Ovary (tissue), 9 donors: Measurements from ENCODE around the gene ADGRD1. TPM values are rescaled to one million over a fixed set of nuclear protein-coding genes. Genes with fewer than 3 reads are reported as not detected.

Experiments used
- DNase-seq, 5 donors: peaks; one replicate each; pipeline ENCODE4 v3.0.0-alpha.2; 2019 to 2020
- H3K27ac ChIP-seq, 2 donors: fragments of 200-600 bp; one replicate each; pipeline versions ENCODE4 v1.5.1 to v1.8.0; 2019 to 2022
- H3K27me3 ChIP-seq: fragments of 200-600 bp; one replicate; pipeline ENCODE4 v1.8.0; 2022
- H3K36me3 ChIP-seq: fragments of 200-600 bp; sonication (generic); one replicate; pipeline ENCODE4 v1.5.1; 2019
- H3K4me1 ChIP-seq: one replicate; pipeline ENCODE4 v1.8.1; 2013; ENCODE audit warnings: mild to moderate bottlenecking, moderate library complexity; ENCODE audit not compliant: insufficient read depth
- H3K4me3 ChIP-seq: fragments of 200-600 bp; sonication (generic); one replicate; pipeline ENCODE4 v1.5.1; 2017
- H3K9me3 ChIP-seq, 2 donors: fragments of 200-600 bp in 1 of 2; sonication (generic) in 1 of 2; one replicate each; pipeline versions ENCODE4 v1.5.1 to v1.8.1; 2013 to 2019; ENCODE audit warnings: mild to moderate bottlenecking in 1 of 2, moderate library complexity in 1 of 2
- CTCF ChIP-seq, 3 donors: fragments of 450-650 bp in 2 of 3; fragments of 200-600 bp in 1 of 3; IDR thresholded peaks; one replicate each; pipeline versions ENCODE4 v1.5.1 to v1.8.0; 2016 to 2022; ENCODE audit warnings: antibody characterized with exemption in 3 of 3, mild to moderate bottlenecking in 1 of 3
- EP300 ChIP-seq: sonication (generic); formaldehyde crosslinking; IDR thresholded peaks from one replicate; pipeline ENCODE4 v1.6.1; 2017; ENCODE audit warnings: antibody characterized with exemption
- POLR2A ChIP-seq: fragments of 450-650 bp; IDR thresholded peaks from one replicate; pipeline ENCODE4 v1.6.1; 2017; ENCODE audit warnings: antibody characterized with exemption, mild to moderate bottlenecking, moderate library complexity
- WGBS, 3 donors: extraction: QIAGEN DNeasy Blood & Tissue Kit in 1 of 3; methylation state at CpG; one replicate each; pipeline versions ENCODE4 v1.1.5 to v1.1.7; 2013 to 2017; 5-methylcytosine and 5-hydroxymethylcytosine counted together
- intact Hi-C, 4 donors: fragments of 100-400 bp; cut with DNase I; formaldehyde crosslinking; loops; one replicate each; pipeline versions ENCODE4 v1.11.0 to v1.15.1; 2022 to 2023
- polyA plus RNA-seq, 2 donors: library from polyadenylated mRNA; stranded (reverse); fragments of 200-250 nt in 1 of 2; fragments of 350-450 nt in 1 of 2; fragmentation: Illumina TruSeq in 1 of 2; extraction: RNeasy Lipid Tissue Mini Kit (QIAGEN cat#74804) in 1 of 2; gene quantifications; one replicate each; pipeline ENCODE4 v1.2.3, GENCODE V29; 2013 to 2014
- total RNA-seq, 7 donors: library from RNA; depleted of rRNA in 2 of 7; stranded (reverse); fragments of >200 nt in 2 of 7; fragmentation: NEBNext Ultra II Directional in 3 of 7; extraction: Animal tissue kit (Norgen Biotek cat#: 25700) in 3 of 7; gene quantifications; one replicate each; pipeline versions ENCODE4 v1.1.0 to v1.2.4, GENCODE V29; 2016 to 2023
- donor health status: DM: no; HTN: no; CAD: no; lungs with moderate emphysema.
- donor health status: DM: no; HTN: no; CAD: no.
- donor health status: Bipolar disorder and iron deficiency.
- donor health status: DM: yes; HTN: yes; CAD: no.
- donor health status: DM: no; HTN: no; CAD: no.
- donor health status: DM: yes; HTN: yes; CAD: no.

The ADGRD1 gene
- total and polyA plus RNA-seq, 9 donors: 7.6 to 75.3 (median 25.9) TPM

DNA sequence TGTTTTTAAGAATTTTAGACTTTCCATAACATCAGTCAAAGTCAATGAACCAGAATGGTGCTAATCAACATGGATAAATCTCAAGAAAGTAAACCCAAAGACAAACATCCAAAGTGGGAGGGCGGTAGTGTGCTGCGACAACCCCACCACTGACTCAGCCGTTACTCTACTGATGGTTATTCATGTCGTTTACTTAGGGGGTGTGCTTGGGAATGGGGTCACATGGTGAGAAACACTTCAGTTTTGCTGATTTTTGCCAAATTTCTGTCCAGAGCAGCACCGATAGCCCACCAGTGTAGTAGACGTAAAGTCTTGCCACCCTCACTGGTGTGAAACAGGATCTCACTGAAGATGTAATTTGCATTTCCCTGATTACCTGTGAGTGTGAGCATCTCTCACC is 99.9 kb downstream of the ADGRD1 start:
- TF ChIP-seq EP300 (no peak), CTCF (IDR thresholded peaks at IDR 0.05) (no peak), POLR2A (no peak)
- intact Hi-C loops: no loop called here
- no peak overlapping the region for H3K27ac ChIP-seq
- no peaks in the 10 kb centered on the region for H3K4me1 ChIP-seq
- 83 to 86% (median 86%) methylated on average over 6 of the region's 6 CpGs for WGBS, 3 donors
- H3K4me3 ChIP-seq: no peak overlapping the region
- no peaks in the 10 kb centered on the region for H3K27me3 ChIP-seq
- no peak for DNase-seq
- H3K36me3 ChIP-seq: no peaks in the 10 kb centered on the region
- no peaks in the 10 kb centered on the region for H3K9me3 ChIP-seq

DNA sequence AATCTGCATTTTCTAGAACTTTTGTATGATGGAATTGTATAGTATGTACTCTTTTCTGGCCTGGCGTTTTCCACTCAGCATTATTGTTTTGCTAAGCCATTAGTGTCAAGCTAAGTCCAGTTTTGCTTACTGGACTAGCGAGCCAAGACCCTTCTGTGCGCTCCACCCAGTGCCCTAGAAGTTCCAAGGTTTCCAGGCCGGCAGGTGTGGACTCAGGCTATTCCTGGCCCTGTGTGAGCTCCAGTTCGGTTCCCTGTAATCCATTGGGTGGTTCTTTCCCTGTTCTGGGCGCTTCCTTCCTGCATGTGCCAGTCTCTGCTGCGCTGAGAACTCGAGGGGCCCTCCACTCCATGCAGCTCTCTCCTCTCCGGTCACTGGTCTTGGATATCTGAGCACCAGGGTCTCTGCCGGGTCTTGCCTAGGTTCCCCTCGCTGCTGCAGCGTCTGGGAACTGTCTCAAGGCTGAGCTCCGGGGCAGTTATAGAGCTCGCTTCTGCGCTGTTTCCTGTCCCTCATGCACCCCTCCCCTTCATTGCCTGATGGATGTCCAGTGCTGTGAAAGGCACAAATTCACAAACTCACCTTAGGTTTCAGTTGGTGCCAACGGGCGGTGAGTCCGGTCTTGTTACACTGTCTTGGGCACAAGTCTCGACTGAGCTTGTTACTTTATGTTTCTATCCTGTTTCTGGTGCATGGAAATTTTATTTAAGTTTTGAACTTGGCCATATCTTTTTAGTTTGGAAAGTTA is 100.8 kb downstream of the ADGRD1 start:
- DNase-seq: no peak
- Histone ChIP-seq H3K36me3 (no peaks in the 10 kb centered on the region), H3K27me3 (no peaks in the 10 kb centered on the region), H3K9me3 (no peaks in the 10 kb centered on the region), H3K4me1 (no peaks in the 10 kb centered on the region), H3K27ac (no peak overlapping the region), H3K4me3 (no peak overlapping the region)
- 86 to 93% (median 89%) methylated on average over 19 of the region's 19 CpGs for WGBS, 3 donors
- intact Hi-C loops: no loop called here
- TF ChIP-seq CTCF (IDR thresholded peaks at IDR 0.05) (no peak), POLR2A (no peak), EP300 (no peak)

DNA sequence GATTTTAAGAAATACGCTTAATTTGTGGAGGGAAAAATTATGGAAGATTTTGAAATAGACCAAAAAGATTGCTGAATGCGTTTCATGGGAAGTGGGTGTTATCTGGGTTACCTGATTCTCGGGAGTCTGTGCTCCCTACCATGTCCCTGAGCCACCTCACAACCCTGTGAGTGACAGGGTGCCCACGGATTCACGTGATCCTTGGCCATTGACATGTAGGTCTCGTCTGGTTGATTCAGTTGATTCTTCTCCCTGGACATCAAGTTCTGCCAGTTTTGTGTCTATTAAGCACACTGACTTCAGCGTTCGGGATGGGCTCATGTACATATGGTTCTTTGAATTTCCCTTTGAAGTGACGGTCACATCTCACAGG is 101.4 kb downstream of the ADGRD1 start:
- H3K27ac ChIP-seq: no peak overlapping the region
- no peaks in the 10 kb centered on the region for H3K4me1 ChIP-seq
- H3K9me3 ChIP-seq: no peaks in the 10 kb centered on the region
- no peaks in the 10 kb centered on the region for H3K36me3 ChIP-seq
- TF ChIP-seq POLR2A: no peak
- TF ChIP-seq EP300: no peak
- TF ChIP-seq CTCF (IDR thresholded peaks at IDR 0.05): no peak
- H3K27me3 ChIP-seq: no peaks in the 10 kb centered on the region
- DNase-seq: no peak
- intact Hi-C loops: no loop called here
- no peak overlapping the region for H3K4me3 ChIP-seq
- 90 to 92% (median 91%) methylated on average over 9 of the region's 9 CpGs for WGBS, 3 donors

GRCh38 chr12:131055596-131056233 is 102.0 kb downstream of the ADGRD1 start:
- Histone ChIP-seq H3K4me3 (no peak overlapping the region), H3K36me3 (no peaks in the 10 kb centered on the region), H3K9me3 (no peaks in the 10 kb centered on the region), H3K27me3 (no peaks in the 10 kb centered on the region), H3K4me1 (no peaks in the 10 kb centered on the region), H3K27ac (no peak overlapping the region)
- 71 to 79% (median 72%) methylated on average over 7 of the region's 7 CpGs for WGBS, 3 donors
- intact Hi-C loops: no loop called here
- DNase-seq: no peak
- TF ChIP-seq CTCF (IDR thresholded peaks at IDR 0.05) (no peak), POLR2A (no peak), EP300 (no peak)
